IPS-15b (cell line): ENCODE data around the gene COQ10B.

Experiments
- H3K27me3 ChIP-seq: one replicate; pipeline ENCODE4 v1.6.1; 2013; ENCODE audit warnings: low read length; ENCODE audit not compliant: control insufficient read depth, insufficient read depth
- H3K36me3 ChIP-seq: one replicate; pipeline ENCODE4 v1.6.1; 2013; ENCODE audit warnings: low read length; ENCODE audit not compliant: control insufficient read depth, insufficient read depth
- H3K4me1 ChIP-seq: one replicate; pipeline ENCODE4 v1.6.1; 2013; ENCODE audit warnings: mild to moderate bottlenecking, low read length; ENCODE audit not compliant: control insufficient read depth, insufficient read depth
- H3K4me3 ChIP-seq: one replicate; pipeline ENCODE4 v1.5.1; 2013; ENCODE audit warnings: low read depth, low read length
- H3K9ac ChIP-seq: one replicate; pipeline ENCODE4 v1.6.1; 2013; ENCODE audit warnings: low read depth, mild to moderate bottlenecking, low read length
- H3K9me3 ChIP-seq: one replicate; pipeline ENCODE4 v1.6.1; 2013; ENCODE audit warnings: mild to moderate bottlenecking, low read length; ENCODE audit not compliant: control insufficient read depth, insufficient read depth

Gene COQ10B

GRCh38 chr2:197496695-197497094 is 43.3 kb downstream of the COQ10B start:
- H3K9me3 ChIP-seq, result no peaks in the 10 kb centered on the region
- H3K4me3 ChIP-seq, result peak overlapping the region; percentile 10
- no peaks in the 10 kb centered on the region for H3K27me3 ChIP-seq
- H3K36me3 ChIP-seq, result peaks cover 42% of the 10 kb centered on the region
- no peak overlapping the region for H3K9ac ChIP-seq
- H3K4me1 ChIP-seq, result peaks cover 2% of the 10 kb centered on the region

- Histone ChIP-seq H3K4me1 (peaks cover 5% of the 10 kb centered on the region), H3K27me3 (no peaks in the 10 kb centered on the region), H3K36me3 (peaks cover 35% of the 10 kb centered on the region), H3K9ac (no peak overlapping the region), H3K4me3 (peak overlapping the region; percentile 86), H3K9me3 (no peaks in the 10 kb centered on the region)
Observed at GRCh38 chr2:197497326-197497725, 44.0 kb downstream of the COQ10B start.

- H3K4me3 ChIP-seq, result peak overlapping the region; percentile 86
- no peaks in the 10 kb centered on the region for H3K9me3 ChIP-seq
- H3K36me3 ChIP-seq, result peaks cover 25% of the 10 kb centered on the region
- H3K4me1 ChIP-seq, result peaks cover 5% of the 10 kb centered on the region
- H3K9ac ChIP-seq, result peak overlapping the region; percentile 93
- H3K27me3 ChIP-seq, result no peaks in the 10 kb centered on the region
Observed at GRCh38 chr2:197498235-197498936, 45.0 kb downstream of the COQ10B start.

GRCh38 chr2:197498937-197499593 is 45.7 kb downstream of the COQ10B start:
- Histone ChIP-seq H3K27me3 (no peaks in the 10 kb centered on the region), H3K4me1 (peaks cover 5% of the 10 kb centered on the region), H3K4me3 (peak overlapping the region; percentile 86), H3K36me3 (peaks cover 30% of the 10 kb centered on the region), H3K9me3 (no peaks in the 10 kb centered on the region), H3K9ac (peak overlapping the region; percentile 93)

- Histone ChIP-seq H3K9me3 (no peaks in the 10 kb centered on the region), H3K4me3 (peak within 1 kb of the TSS; percentile 86), H3K27me3 (no peaks in the 10 kb centered on the region), H3K36me3 (peaks cover 23% of the 10 kb centered on the region), H3K4me1 (peaks cover 5% of the 10 kb centered on the region), H3K9ac (peak within 1 kb of the TSS; percentile 97)
Observed at GRCh38 chr2:197499594-197500502, 46.5 kb downstream of the COQ10B start, which contains the start of the genes HSPD1 and HSPE1. Gene HSPD1 (minus strand): TSS chr2:197499840. CDS start chr2:197498848, 992 bp downstream. Gene HSPE1 (plus strand): TSS chr2:197500379. CDS start chr2:197500437, 58 bp downstream.

GRCh38 chr2:197500503-197501131 is 47.3 kb downstream of the COQ10B start:
- H3K4me1 ChIP-seq, result peaks cover 5% of the 10 kb centered on the region
- H3K4me3 ChIP-seq, result peak overlapping the region; percentile 86
- H3K36me3 ChIP-seq, result peaks cover 22% of the 10 kb centered on the region
- H3K9ac ChIP-seq, result peak overlapping the region; percentile 97
- no peaks in the 10 kb centered on the region for H3K27me3 ChIP-seq
- H3K9me3 ChIP-seq, result no peaks in the 10 kb centered on the region

- Histone ChIP-seq H3K36me3 (peaks cover 17% of the 10 kb centered on the region), H3K9me3 (no peaks in the 10 kb centered on the region), H3K4me1 (peaks cover 5% of the 10 kb centered on the region), H3K9ac (peak overlapping the region; percentile 38), H3K4me3 (peak overlapping the region; percentile 86), H3K27me3 (no peaks in the 10 kb centered on the region)
Observed at GRCh38 chr2:197502201-197502600, 48.8 kb downstream of the COQ10B start.

- Histone ChIP-seq H3K36me3 (peaks cover 15% of the 10 kb centered on the region), H3K9ac (no peak overlapping the region), H3K9me3 (no peaks in the 10 kb centered on the region), H3K4me1 (peaks cover 3% of the 10 kb centered on the region), H3K27me3 (no peaks in the 10 kb centered on the region), H3K4me3 (no peak overlapping the region)
Observed at GRCh38 chr2:197502685-197503084, 49.3 kb downstream of the COQ10B start.

- H3K36me3 ChIP-seq, result peaks cover 11% of the 10 kb centered on the region
- H3K9me3 ChIP-seq, result no peaks in the 10 kb centered on the region
- no peak overlapping the region for H3K9ac ChIP-seq
- H3K4me3 ChIP-seq, result no peak overlapping the region
- no peaks in the 10 kb centered on the region for H3K27me3 ChIP-seq
- peaks cover 2% of the 10 kb centered on the region for H3K4me1 ChIP-seq
Observed at GRCh38 chr2:197504000-197504399, 50.6 kb downstream of the COQ10B start.

GRCh38 chr2:197504512-197504911 is 51.2 kb downstream of the COQ10B start:
- Histone ChIP-seq H3K9me3 (no peaks in the 10 kb centered on the region), H3K27me3 (no peaks in the 10 kb centered on the region), H3K4me3 (no peak overlapping the region), H3K4me1 (peaks cover 2% of the 10 kb centered on the region), H3K36me3 (peaks cover 7% of the 10 kb centered on the region), H3K9ac (no peak overlapping the region)

GRCh38 chr2:197506658-197507057 is 53.3 kb downstream of the COQ10B start:
- peaks cover 2% of the 10 kb centered on the region for H3K4me1 ChIP-seq
- H3K27me3 ChIP-seq, result no peaks in the 10 kb centered on the region
- no peak overlapping the region for H3K9ac ChIP-seq
- H3K4me3 ChIP-seq, result no peak overlapping the region
- no peaks in the 10 kb centered on the region for H3K9me3 ChIP-seq
- peaks cover 7% of the 10 kb centered on the region for H3K36me3 ChIP-seq
